NCI-H1417 treated with DMSO at 0.1 percent for 48 hours (cell line): Measurements from ENCODE around the gene CEACAM1.
"Not testable (repeated sequence)": the region's sequence is repeated elsewhere in the genome, so short reads cannot be mapped to it uniquely, and the experiment has no call there.

Source experiments
- DNase-seq: peaks from one replicate; lab custom pipeline; 2025; lab: John Stamatoyannopoulos, UW

CEACAM1 gene

GRCh38 chr19:42548552-42548951 lies 20.3 kb upstream of the CEACAM1 start:
- DNase-seq: no peak

DNA sequence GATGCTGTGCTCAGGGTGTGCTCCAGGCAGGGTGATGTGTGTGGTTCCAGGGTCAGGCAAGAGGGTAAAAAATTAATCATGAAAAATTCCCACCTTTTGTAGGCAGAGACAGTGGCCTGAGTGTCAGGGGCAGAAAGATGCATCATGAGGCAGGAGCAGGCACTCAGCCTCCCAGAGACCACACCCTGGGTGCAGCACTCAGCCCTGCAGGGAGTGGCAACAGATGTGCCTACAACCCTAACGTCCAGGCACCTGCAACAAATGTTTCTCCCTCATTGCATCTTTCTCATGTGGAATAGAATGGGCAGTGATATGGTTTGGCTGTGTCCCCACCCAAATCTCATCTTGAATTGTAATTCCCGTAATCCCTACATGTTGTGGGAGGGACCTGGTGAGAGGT lies 19.6 kb upstream of the CEACAM1 start:
- DNase-seq: no peak

- no peak for DNase-seq
These were observed 18.7 kb upstream of the CEACAM1 start for GRCh38 chr19:42546831-42547500.

DNA sequence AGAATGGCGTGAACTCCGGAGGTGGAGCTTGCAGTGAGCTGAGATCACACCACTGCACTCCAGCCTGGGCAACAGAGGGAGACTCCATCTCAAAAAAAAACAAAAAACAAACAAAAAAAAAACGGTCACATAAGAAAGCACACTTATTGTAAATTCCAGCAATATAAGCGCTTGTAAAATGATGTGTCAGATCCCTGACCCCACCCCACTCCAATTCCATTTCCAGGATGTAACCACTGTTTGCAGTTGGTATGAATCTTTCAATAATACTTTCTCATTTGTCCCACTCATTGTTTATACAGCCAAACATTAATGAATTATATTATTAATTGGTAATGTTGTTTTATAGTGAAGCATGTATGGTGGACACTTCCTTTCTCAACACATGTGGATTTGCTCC lies 15.9 kb upstream of the CEACAM1 start:
- no peak for DNase-seq

- DNase-seq: no peak
These were observed 14.5 kb upstream of the CEACAM1 start for GRCh38 chr19:42542791-42543190.

GRCh38 chr19:42540071-42540553 lies 11.8 kb upstream of the CEACAM1 start:
- no peak for DNase-seq

- no peak for DNase-seq
These were observed 10.8 kb upstream of the CEACAM1 start for GRCh38 chr19:42538841-42539709.

- DNase-seq: not testable (repeated sequence)
These were observed 7.0 kb upstream of the CEACAM1 start for GRCh38 chr19:42535276-42535675.

DNA sequence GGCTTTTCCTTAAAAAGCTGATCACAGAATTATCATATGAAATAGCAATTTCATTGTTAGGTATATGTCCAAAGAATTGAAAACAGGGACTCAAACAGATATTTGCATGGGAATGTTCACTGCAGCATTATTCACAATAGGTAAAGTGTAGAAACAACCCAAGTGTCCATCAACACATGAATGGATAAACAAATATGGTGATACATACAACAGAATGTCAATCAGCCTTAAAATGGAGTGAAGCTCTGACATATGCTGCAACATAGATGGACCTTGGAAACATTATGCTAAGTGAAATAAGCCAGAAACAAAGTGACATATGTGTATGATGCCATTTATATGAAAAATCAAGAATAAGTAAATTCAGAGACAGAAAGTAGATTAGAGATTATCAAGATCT lies 6.1 kb upstream of the CEACAM1 start:
- DNase-seq: no peak

DNA sequence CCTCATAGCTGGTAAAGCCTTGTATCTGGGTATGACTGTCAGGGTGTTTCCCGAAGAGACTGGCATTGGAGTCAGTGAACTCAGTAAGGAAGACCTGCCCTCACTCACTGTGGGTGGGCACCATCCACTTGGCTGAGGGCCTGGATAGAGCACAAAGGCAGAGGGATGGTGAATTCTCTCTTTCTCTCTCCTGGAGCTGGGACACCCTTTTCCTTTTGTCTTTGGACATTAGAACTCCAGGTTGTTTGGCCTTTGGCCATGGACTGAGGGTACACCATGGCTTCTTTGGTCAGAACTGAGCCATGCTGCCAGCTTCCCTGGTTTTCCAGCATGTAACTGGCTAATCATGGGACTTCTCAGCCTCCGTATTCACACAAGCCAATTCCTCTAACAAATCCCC lies 4.6 kb upstream of the CEACAM1 start:
- DNase-seq: no peak

DNA sequence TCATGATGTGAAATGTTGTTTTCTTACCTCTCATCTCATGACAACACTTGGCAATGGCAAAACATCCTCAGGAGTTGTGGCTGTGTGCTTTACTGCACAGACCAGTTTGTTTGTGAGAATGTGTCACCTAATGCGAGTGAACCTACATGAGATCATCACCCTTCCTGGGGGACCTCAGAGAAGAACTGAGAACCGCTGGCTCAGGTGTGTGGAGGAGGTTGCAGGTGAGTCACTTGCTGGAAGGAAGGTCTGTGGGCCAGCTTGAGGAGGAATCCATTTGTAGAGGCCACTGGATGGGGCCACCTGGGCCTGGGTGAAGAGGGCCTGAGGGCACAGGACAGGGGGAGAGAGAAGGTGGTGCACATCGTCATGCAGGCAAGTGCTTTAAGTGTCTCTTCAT lies 3.0 kb upstream of the CEACAM1 start:
- DNase-seq: no peak

DNA sequence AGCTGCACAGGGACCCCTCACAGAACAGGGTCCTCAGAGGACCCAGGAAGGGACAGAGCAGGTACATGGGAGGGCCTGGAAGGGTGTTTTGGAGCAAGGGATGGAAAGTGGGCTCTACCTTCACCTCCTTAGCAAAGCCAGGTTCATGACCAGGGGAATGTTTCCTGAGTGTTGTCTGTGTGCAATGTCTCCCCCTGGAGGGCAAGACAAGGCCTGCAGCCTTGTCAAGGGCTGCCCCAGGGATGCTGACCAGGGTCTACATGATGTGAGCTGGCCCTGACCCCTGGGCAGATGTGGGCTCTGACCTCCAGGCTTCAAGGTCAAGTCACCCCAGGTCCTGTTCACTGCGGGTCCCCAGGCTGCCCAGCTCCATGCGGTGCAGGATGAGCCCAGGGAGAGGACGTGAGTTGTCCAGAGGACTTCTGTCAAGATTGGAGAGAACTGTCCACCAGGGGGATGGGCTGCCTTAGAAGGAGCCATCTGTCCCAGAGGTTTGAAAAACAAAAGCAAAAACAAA lies 1.0 kb upstream of the CEACAM1 start:
- no peak for DNase-seq

GRCh38 chr19:42524943-42525342 lies 3.3 kb downstream of the CEACAM1 start:
- DNase-seq: no peak

DNA sequence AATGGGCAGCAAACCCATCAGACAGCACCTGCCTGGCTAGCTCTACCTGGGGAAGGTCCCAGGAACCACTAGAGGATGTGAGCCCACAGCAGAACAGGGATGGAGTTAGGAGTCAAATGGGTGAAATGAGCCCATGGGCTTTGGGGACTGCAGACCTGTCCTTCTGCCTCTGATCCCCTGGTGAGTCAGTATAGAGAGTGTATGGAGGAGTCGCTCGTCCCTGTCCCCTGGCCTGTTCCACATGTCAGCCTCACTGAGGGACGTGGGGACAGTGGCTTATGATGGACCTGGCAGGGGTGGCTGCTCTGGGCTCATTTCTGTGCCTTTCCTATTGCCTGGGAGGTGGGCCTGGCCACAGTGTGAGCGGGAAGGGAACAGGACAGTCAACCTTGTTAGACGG lies 4.0 kb downstream of the CEACAM1 start:
- no peak for DNase-seq

DNA sequence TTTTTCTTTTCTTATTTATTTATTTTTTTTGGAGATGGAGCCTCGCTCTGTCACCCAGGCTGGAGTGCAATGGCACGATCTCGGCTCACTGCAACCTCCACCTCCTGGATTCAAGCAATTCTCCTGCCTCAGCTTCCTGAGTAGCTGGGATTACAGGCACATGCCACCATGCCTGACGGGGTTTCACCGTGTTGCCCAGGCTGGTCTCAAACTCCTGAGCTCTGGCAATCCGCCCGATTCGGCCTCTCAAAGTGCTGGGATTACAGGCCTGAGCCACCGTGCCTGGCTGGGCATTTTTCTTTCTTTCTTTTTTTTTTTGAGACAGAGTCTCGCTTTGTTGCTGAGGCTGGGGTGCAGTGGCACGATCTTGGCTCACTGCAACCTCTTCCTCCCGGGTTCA lies 6.0 kb downstream of the CEACAM1 start:
- DNase-seq: not testable (repeated sequence)

- no peak for DNase-seq
These were observed 6.8 kb downstream of the CEACAM1 start for GRCh38 chr19:42521346-42522030.

GRCh38 chr19:42519108-42519507 lies 9.2 kb downstream of the CEACAM1 start:
- no peak for DNase-seq

- DNase-seq: no peak
These were observed 11.5 kb downstream of the CEACAM1 start for GRCh38 chr19:42516771-42517170.

DNA sequence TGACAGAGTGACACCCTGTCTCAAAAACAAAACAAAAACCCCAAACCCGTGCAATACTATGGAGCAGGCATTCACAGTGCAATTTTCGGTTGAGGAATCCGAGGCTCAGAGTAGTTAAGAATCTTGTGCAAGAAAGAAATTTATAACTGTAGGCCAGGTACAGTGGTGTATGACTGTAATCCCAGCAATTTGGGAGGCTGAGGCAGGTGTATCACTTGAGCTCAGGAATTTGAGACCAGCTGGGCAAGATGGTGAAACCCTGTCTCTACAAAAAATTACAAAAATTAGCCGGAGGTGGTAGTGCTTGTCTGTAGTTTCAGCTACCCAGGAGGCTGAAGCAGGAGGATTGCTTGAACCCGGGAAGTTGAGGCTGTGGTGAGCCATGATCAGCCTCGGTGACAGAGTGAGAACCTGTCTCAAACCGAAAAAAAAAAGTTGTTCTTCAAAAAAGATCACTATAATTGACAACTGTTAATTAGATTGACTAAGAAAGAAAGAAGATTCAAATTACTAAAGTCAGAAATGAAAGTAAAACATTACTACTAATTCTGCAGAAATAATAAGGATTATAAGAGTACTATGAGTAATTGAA lies 12.9 kb downstream of the CEACAM1 start:
- no peak for DNase-seq

GRCh38 chr19:42514449-42514848 lies 13.8 kb downstream of the CEACAM1 start:
- DNase-seq: no peak

GRCh38 chr19:42512743-42513304 lies 15.5 kb downstream of the CEACAM1 start:
- DNase-seq: no peak

DNA sequence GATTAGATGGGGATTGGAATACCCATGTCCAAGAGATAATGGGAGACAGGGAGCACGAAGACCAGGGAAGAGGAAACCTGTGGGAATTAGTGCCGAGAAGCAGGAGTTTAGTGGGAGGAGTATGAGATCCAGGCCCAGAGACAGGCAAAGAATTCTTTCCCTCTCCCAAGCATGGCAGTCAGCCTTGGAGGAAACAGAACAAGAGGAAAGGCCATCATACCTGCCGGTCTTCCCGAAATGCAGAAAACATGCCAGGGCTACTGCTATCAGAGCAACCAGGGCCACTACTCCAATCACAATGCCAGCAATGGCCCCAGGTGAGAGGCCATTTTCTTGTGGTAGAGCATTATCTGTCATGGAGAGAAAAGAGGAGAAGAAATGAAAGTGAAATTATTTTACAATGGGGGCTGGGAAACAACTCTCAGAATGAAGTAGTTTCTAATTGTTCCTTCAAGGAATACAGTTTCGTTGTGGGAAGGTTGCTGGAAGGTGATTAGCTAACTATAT lies 16.1 kb downstream of the CEACAM1 start:
- no peak for DNase-seq
